HG03097 (cell line): ENCODE measurements around the gene PLCB1.
"Not testable (repeated sequence)": the region's sequence is repeated elsewhere in the genome, so short reads cannot be mapped to it uniquely, and the experiment has no call there.

Source experiments
- ATAC-seq: cut with Tn5 transposase; IDR thresholded peaks from one replicate; pipeline ENCODE4 v1.9.1; 2021; ENCODE audit not compliant: unreplicated experiment, low FRiP score

PLCB1 gene

GRCh38 chr20:8361779-8362178, 229.7 kb downstream of the PLCB1 start:
- no peak for ATAC-seq

- no peak for ATAC-seq
Measured at GRCh38 chr20:8362457-8362856, 230.4 kb downstream of the PLCB1 start.

GRCh38 chr20:8363970-8364733, 232.1 kb downstream of the PLCB1 start:
- ATAC-seq, result no peak

DNA sequence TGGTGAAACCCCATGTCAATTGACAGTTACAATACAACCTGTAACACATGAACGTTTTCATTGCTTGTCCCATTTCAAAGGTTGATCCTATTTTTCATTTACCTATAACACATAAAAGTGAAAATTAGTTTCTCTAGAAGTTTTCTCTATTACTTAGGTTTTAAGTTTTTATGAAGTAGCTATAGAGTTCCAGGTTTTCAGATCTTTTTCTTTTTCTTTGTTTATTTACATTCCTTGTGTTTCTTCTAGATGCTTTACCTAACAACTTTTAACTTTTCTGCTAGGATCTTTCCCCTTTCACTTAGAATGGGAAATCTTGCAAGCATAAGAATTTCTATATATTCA, 232.6 kb downstream of the PLCB1 start:
- ATAC-seq, result no peak

GRCh38 chr20:8365634-8366033, 233.6 kb downstream of the PLCB1 start:
- no peak for ATAC-seq

GRCh38 chr20:8366303-8366923, 234.3 kb downstream of the PLCB1 start:
- ATAC-seq, result no peak

GRCh38 chr20:8367689-8368088, 235.6 kb downstream of the PLCB1 start:
- no peak for ATAC-seq

GRCh38 chr20:8368670-8369069, 236.6 kb downstream of the PLCB1 start:
- ATAC-seq, result no peak

DNA sequence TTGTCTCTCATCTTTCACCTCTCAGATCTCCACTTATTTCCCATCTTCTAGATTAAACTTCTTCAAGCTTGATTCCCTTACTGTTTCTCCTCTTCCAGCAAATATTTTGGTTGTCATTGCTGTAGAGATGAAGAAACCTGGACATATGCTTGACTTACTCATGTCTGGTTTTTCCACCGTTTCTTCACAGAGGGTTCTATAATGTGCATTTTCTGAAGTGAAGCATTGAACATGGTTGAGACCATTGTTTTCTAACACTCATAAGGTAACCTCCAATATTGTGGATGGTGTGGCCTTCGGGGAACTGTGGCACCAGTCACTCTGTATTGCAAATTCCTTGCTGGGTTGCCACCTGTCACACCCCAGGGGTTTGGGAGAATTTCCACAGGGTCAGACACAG, 237.2 kb downstream of the PLCB1 start:
- no peak for ATAC-seq

GRCh38 chr20:8370774-8371173, 238.7 kb downstream of the PLCB1 start:
- no peak for ATAC-seq

GRCh38 chr20:8372824-8373380, 240.8 kb downstream of the PLCB1 start:
- ATAC-seq, result no peak

DNA sequence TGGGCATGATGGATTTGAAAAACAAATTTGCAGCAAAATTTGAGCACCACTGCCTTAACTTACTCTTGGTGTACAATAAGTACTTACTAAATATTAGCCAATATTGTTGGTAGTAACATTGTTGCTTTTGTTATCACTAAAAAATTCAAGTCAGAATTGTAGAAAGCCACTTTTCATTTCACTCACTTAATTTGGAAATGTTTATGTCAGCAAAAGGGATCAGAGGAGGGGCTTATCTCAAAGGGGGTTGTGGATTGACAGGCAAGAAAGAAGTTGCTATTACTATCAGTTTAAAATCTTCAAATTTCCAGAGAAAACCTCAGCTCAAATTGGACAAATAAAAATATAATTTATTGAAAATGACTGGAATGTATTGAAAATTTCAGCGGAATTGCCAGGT, 241.5 kb downstream of the PLCB1 start:
- no peak for ATAC-seq

DNA sequence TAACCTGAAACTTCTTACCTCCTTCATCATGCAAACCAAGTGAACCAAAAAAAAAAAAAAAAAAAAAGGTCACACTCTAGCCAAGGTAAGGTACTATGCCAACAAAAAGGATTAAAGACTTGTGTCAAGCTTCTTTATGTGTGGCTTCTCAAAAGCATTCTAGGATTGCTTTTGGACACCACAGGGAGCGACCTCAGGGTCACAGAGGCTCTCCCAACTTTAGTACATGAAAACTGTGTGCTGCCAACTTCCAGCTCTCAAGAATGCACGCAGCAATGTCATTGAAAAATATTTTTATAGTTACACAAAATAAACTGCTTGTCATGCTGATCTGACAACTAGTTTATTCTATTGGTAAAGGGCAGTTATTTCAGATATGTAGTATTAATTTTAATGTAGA, 243.8 kb downstream of the PLCB1 start:
- ATAC-seq, result no peak

- no peak for ATAC-seq
Measured at GRCh38 chr20:8376940-8377339, 244.9 kb downstream of the PLCB1 start.

GRCh38 chr20:8379125-8379524, 247.1 kb downstream of the PLCB1 start:
- ATAC-seq, result not testable (repeated sequence)

DNA sequence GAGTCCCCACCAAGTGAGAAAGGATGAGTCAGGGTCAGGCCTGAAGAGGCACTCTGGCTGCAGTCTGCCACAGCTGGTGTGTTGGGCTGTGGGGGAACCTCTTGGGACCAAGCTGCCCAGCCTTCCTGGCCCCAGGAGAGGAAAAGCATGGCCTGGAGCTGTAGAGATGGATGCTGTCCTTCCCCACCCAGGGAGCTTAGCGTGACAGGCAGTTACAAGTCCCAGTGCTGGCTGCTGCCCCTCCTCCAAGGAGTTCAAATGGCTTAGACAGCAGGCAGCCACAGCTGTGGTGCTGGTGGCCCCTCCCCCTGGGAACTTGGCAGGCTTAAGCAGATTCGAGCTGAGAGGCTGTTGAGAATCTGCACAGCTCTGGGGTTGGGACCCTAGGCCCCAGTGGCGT, 253.2 kb downstream of the PLCB1 start:
- no peak for ATAC-seq

DNA sequence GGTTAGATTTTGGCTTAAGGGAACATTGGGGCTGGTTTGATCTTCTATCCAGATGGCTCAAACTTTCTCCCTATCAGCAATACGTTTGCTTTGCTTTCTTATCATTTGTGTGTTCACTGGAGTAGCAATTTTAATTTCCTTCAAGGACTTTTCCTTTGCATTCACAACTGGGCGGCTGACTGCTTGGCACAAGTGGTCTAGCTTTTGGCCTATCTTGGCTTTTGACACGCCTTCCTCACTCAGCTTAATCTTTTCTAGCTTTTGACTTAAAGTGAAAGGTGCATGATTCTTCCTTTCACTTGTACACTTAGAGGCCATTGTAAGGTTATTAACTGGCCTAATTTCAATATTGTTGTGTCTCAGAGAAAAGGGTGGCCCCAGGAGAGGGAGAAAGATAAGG, 254.9 kb downstream of the PLCB1 start:
- no peak for ATAC-seq

DNA sequence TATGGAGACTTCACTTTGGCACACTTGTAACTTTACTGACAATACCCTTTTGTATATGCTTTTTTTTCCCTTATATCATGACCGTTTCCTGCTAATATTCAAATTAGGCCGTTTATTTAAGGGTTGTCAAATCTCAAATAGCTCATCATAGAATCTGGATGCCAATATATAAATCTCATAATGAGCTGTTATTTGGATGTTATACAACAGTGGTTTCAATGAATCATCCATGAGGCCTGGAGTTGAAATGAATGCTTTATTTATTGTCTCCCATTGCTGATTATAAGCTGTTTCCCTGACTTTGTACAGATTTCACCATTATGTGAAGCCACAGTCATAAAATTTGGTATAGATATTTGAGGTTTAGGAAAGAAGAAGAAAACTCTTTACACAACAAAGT, 256.1 kb downstream of the PLCB1 start:
- ATAC-seq, result no peak

DNA sequence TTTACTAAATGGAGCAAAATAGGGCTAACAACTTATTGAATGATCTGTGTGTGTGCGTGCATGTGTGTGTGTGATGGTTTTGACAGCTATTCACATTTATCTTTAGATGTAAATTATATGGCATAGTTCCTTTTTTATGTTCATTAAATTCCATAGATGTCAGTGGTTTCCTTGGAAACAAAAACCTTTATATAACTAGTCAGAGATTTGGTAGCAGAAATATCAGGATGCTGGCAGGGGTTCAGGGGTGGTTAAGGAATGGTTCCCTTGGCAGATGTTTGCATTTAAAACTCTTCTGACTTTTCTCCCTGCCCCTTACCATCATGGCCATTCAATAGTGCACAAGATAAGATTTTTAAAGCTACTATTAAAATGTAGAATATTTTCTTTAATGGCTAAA, 256.6 kb downstream of the PLCB1 start:
- ATAC-seq, result no peak

- ATAC-seq, result no peak
Measured at GRCh38 chr20:8389381-8390036, 257.4 kb downstream of the PLCB1 start.

DNA sequence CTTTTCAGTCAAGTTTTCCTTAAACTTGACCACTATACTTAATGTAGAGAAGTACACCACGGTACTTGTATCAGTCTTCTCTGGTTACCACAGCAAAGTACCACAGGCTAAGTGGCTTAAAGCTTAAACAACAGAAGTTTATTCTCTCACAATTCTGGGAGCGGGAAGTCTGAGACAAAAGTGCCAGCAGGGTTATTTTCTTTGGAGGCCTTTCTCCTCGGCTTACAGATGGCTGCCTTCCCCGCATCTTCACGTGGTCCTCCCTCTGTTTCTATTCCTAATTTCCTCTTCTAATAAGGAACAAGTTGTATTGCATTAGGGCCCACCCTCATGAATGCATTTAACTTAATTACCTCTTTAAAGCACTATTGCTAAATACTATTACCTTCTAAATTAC, 258.0 kb downstream of the PLCB1 start:
- no peak for ATAC-seq

DNA sequence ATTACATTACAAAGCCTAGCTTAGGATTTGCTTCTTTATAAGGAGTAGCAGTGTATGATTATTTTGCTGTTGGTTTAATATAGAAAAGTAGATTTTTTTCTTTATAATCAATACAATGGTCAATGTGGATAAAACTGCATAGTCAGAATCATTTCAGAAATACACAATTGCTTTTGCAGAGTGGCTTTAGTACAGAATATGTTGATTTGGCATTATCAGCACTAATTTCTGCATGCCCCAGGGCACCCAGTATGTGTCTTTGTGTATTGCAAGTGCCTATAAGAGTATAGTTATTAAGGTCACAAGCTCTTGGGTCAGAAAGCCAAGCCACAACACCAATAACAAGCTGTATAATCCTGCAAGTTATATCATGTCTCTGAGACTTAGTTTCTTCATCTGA, 258.4 kb downstream of the PLCB1 start:
- no peak for ATAC-seq
